Activated CD8-positive, alpha-beta memory T cell treated with anti-CD3 and anti-CD28 coated beads for 4 hours (primary cell): ENCODE results near the gene TOPORS.
"Not testable (repeated sequence)": the region's sequence is repeated elsewhere in the genome, so short reads cannot be mapped to it uniquely, and the experiment has no call there.

ENCODE experiments used
- DNase-seq, 2 donors: peaks; one replicate each; pipeline ENCODE4 v3.0.0-alpha.2; 2020; ENCODE audit warnings: low read depth in 2 of 2

The TOPORS gene

DNA sequence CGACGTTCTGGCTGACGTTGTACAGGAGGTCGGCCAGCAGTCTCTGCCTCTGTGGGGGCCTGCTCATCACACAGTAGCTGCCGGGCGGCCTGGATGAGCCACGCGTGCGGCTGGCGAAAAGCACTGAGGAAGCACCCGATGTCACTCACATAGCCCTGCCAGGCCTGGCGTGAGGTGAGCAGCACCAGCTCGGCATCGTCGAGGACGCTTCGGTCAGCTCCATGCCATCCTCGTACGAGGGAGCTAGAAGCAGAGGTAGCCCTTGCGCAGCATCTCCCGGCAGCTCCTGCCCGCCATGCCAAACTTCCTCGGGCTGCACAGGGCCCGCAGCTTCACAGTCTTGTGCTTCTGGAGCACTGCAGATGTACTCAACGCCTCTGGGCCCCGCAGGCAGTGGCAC is 14.4 kb upstream of the TOPORS start:
- DNase-seq = no peak

- no peak for DNase-seq
These were observed 13.6 kb upstream of the TOPORS start for GRCh38 chr9:32565967-32566366.

DNA sequence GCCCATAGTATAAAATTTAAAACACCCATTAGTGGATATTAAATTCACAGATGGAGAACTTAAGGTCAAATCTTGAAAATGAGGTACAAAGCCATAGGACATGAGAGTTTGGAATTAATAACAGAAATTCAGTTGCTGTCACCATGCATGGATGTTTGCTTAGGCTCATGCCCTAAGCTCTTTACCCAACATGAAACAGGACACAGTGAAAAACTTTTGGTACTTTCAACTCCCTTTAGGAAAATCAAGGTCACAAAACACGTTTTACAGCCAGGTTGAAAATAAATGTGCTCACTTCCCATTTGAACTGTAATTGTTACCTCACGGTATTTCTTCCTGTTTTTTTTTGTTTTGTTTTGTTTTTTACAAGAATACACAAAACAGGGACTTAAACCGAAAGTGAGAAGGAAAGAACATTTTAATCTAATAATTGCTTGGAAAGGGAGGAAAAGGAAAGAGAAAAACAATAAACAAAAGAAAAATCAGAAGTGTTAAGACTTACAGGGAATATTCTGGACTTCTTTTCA is 6.1 kb upstream of the TOPORS start:
- DNase-seq = no peak

DNA sequence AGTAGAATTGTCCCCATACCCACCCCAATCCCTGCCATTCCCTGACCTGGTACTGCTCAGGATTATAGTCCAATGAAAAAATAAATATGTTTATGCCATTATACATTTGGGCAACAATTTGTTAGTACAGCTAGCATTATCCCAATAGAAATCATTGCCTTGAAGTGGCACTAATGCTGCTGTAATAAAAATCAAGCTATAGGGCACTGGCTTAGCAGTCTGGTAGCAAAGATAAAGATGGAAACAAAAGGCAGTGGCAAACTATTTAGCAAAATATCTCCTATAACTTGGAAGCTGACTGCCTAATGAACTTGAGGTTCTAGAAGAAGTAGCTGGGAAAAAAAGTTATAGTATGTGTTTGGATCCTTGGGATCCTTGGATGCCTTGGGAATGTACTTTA is 2.2 kb upstream of the TOPORS start:
- DNase-seq = no peak

DNA sequence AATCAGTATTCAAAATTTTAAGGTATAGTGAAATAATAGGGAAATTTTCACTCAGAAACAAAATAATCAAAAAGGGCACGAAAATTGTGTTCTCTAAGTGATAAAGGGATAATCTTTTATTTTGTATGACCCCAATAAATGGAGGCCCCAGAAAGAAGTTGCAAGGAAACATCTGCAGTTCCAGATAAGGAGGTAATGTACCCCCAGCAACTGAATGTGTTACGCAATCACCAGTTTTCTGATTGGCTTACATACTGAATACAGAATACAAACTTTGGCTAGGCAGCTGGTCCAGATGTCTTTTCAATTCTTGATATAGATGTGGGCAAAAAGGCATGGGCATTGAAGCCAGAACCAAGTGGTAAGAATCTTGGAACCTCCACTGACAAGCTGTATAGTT is 1.7 kb upstream of the TOPORS start:
- no peak for DNase-seq

DNA sequence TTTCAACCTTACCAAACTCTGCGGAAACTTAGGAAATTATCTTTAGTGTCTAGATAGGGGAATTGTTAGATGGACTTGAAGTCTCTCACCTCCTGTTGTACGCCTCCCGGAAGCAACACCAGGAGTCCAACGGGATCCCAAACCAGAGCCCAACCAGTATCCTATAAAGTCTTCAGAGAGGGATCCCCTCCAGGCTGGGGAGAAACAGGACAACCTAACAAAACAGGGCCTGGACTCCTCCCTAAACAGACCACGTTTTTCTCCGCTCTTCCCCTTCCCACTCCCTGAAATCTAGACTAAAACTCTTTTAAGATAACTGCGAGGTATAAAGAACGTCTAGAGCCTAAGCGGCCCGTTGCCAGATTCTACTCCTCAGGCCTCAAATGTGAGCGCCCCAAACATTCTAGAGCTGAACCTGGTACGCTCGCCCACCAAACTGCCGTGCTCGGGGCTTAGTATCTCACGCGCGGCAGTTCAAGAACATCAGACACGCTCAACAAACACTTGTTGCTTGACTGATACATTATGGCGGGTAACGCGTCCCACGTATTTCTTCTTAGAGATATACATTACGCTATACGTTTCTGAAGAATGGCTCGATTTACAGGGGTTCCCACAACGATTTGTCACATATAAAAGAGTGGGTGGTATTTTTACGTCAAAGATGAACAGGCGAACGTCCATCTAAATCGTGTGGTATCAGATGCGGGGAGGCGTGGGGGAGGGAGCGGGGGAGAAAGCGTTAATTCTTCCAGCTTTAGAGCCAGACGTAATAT is 922 bp downstream of the TOPORS start:
- DNase-seq = no peak

GRCh38 chr9:32550562-32551275 is 1.7 kb downstream of the TOPORS start:
- peak; percentile 90 to 91 for DNase-seq

DNA sequence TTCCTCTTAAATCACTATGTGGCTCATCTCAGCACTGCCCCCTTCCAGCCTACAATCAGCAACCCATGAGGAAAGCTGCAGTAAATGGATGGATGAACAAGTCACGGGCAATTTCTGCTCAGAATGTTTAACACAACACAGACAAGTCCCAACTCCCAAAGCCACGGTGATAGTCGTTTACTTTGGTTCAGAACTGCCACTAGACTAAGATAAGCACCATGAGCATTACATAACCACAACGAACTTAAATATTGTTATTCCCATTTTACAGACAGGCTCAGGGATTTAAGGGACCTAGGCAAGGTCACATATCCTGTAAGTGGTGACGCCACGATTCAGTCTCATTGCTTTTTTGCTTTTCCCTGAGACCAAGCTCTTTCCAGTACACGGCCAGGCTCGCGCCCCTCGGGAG is 2.2 kb downstream of the TOPORS start:
- DNase-seq = no peak

DNA sequence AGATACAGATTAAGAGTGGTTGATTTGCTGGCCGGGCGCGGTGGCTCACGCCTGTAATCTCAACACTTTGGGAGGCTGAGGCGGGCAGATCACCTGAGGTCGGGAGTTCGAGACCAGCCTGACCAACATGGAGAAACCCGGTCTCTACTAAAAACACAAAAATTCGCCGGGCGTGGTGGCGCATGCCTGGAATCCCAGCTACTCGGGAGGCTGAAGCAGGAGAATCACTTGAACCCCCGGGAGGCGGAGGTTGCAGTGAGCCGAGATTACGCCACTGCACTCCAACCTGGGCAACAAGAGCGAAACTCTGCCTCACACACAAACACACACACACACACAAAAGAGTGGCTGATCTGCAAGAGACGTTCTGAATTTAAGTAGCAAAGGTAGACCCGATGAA is 4.2 kb downstream of the TOPORS start:
- DNase-seq = not testable (repeated sequence)

DNA sequence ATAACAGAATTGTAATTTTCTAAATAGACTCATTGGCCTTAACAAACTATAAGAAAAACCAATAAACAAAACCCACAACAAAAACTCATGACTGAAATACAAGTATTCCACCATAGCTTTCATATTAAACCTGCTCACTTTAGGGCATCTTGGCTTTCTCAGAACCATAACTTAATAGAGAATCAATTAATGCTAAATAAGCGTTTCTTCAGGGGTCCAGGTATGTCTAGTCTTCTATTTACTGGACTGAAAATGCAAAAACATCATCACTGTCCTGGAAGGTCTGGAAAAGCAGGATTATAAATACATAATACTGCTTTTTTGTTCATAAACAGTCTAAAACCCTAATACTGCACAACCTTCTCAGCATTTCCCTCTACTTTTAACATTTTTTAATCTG is 6.5 kb downstream of the TOPORS start:
- DNase-seq = no peak

- no peak for DNase-seq
These were observed 9.3 kb downstream of the TOPORS start for GRCh38 chr9:32543047-32543446.

DNA sequence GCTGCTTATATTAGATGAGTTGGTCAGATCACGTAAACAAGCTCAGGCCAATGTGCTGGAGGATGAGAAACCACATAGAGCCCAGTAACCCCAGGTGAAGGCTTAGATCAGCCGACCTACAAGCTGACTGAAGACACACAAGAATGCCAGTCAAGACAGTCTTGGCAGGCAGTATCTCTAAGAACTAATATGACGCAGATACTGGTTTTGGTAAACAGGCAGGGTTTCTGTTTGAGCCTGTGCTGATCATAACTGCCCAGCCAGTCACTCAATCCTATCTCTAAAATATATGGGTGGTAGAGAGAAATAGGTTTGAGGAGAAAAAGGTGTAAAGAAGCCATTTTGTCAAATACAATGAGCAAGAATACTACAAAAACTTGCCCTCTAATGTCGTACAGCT is 18.6 kb downstream of the TOPORS start:
- no peak for DNase-seq

DNA sequence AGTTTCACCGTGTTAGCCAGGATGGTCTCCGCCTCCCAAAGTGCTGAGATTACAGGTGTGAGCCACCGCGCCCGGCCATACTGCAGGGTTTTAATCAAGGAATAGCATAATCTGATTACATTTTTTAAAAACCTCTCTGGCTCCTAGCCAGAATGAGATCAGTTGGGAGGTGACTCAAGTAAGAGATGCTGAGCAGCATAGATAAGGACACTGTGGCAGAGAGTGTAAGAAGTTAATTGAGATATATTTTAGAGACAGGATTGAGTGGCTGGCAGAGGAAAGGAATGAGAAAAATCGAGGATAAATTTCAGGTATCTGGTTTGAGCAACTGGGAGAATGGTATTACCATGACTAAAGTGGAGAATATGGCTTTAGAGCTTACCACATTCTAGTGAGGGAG is 19.1 kb downstream of the TOPORS start:
- DNase-seq = no peak

GRCh38 chr9:32526707-32527048 is 25.7 kb downstream of the TOPORS start:
- no peak for DNase-seq

DNA sequence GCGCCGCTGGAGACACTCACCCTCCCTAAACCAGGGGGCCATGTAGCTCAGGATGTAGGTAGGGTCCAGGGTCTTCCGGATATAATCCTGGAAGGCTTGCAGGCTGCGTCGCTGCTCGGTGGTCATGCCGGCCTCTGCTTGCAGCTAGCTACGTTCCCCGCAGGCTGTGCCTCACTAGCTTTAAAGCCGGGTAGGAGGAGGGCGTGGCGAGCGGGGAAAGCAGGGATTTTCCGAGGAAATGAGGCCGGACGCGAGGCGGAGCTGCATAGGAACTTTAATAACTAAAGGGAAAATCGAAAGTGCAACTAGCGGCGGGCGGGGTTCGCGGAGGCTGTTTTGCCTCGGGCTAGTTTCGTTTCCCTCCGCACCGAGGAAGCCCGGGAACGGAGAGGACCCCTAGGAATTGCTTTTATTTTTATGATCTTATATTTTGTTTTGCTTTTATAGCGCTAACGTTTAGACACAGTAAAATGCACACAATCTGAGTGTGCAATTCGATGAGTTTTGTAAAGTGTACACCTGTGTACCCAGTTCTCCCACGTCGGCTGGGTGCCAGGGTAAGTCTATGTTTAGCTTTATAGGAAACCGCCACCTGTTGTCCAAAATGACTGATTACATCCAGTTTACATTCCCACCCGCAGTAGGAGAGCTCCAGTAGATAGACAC is 26.2 kb downstream of the TOPORS start, which contains the start of gene RIGI:
RIGI (minus strand) TSS at position 156 of the 666 bp plus-strand sequence; CDS start at position 126, 30 bp downstream.
- DNase-seq = peak; percentile 53 to 67

GRCh38 chr9:32525709-32526030 is 26.7 kb downstream of the TOPORS start:
- no peak for DNase-seq

GRCh38 chr9:32524892-32525708 is 27.3 kb downstream of the TOPORS start:
- DNase-seq = no peak

DNA sequence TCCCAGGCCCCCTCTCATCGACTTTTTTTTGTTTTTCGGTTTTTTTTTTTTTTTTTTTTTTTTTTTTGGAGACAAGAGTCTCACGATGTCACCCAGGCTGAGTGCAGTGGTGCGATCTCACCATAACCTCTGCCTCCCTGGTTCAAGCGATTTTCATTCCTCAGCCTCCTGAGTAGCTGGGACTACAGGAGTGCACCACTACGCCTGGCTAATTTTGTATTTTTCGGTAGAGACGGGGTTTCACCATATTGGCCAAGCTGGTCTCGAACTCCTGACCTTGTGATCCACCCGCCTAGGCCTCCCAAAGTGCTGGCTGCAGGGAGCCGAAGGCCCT is 27.9 kb downstream of the TOPORS start:
- not testable (repeated sequence) for DNase-seq

- no peak for DNase-seq
These were observed 28.5 kb downstream of the TOPORS start for GRCh38 chr9:32523910-32524309.

DNA sequence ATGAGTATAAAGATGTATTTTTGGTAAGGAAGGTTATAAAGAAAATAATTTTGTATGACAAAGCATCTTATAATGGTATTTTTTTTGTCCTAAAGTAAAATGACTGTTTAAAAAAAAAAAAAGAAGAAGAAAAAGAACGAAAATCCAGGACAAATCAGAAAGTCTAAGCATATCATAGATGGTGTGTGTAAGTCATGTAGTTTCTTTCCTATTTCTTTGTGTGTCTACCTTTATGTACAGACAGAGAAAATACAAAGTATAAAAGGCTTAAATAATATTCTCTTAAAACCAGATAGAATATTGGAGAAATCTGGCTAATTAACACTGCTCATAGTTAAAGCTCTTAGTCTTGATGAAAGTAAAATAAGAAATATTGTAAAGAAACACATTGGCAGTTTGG is 34.1 kb downstream of the TOPORS start:
- no peak for DNase-seq

GRCh38 chr9:32516241-32516640 is 36.1 kb downstream of the TOPORS start:
- no peak for DNase-seq

GRCh38 chr9:32508728-32509127 is 43.7 kb downstream of the TOPORS start:
- DNase-seq = no peak
